ENCODE results near the gene HPF1.

- TF ChIP-seq RAD21 (IDR thresholded peaks at IDR 0.05; ENCODE audit: low read length) = no peak
- TF ChIP-seq CTCF (IDR thresholded peaks at IDR 0.05) = no peak
- TF ChIP-seq USF2 (IDR thresholded peaks at IDR 0.05; ENCODE audit: borderline replicate concordance, low read depth, low read length) = no peak
- no peak for TF ChIP-seq EP300 (IDR thresholded peaks at IDR 0.05; ENCODE audit: borderline replicate concordance in 1 of 2, low read depth in 1 of 2, low read length in 1 of 2)
- no peak for TF ChIP-seq SIN3A (IDR thresholded peaks at IDR 0.05; ENCODE audit: borderline replicate concordance, low read depth, low read length)
- TF ChIP-seq REST (IDR thresholded peaks at IDR 0.05; ENCODE audit: low read depth, low read length) = no peak
Observed at GRCh38 chr4:169774466-169775445, 17.0 kb upstream of the HPF1 start.

Measured in SK-N-SH (cell line).